C4-2B (cell line): ENCODE results near the gene MZT2A.
"Not testable (repeated sequence)": the region's sequence is repeated elsewhere in the genome, so short reads cannot be mapped to it uniquely, and the experiment has no call there.

Experiments
- ZFX ChIP-seq: fragments of 450-650 bp; IDR thresholded peaks from 2 replicates; pipeline ENCODE4 v1.6.1; 2017
- TF ChIP-seq, protein P1 (sequence below): fragments of 450-650 bp; conservative IDR thresholded peaks from 2 replicates; pipeline ENCODE4 v1.5.1; 2017; ENCODE audit warnings: mild to moderate bottlenecking

DNA sequence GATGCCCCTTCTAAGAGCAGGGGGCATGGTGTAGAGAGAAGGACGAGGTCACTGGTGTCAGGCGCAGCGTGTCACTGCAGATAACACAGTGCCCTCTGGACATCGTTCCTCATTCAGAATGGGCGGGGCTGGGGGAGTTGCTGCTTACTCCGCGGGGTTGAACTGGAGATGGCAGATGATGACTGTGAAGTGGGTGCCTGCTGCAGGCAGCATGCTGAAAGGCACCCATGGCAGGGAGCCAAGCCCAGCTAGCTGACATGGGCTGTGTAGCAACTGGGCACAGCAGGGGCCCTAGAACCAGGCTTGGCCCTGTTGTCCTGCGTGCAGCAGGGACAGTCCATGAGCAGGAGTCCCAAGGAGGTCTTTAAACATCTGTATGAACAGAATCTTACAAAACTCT, 20.6 kb downstream of the MZT2A start:
- TF ChIP-seq, protein P1, sequence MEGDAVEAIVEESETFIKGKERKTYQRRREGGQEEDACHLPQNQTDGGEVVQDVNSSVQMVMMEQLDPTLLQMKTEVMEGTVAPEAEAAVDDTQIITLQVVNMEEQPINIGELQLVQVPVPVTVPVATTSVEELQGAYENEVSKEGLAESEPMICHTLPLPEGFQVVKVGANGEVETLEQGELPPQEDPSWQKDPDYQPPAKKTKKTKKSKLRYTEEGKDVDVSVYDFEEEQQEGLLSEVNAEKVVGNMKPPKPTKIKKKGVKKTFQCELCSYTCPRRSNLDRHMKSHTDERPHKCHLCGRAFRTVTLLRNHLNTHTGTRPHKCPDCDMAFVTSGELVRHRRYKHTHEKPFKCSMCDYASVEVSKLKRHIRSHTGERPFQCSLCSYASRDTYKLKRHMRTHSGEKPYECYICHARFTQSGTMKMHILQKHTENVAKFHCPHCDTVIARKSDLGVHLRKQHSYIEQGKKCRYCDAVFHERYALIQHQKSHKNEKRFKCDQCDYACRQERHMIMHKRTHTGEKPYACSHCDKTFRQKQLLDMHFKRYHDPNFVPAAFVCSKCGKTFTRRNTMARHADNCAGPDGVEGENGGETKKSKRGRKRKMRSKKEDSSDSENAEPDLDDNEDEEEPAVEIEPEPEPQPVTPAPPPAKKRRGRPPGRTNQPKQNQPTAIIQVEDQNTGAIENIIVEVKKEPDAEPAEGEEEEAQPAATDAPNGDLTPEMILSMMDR = not testable (repeated sequence)
- TF ChIP-seq ZFX = not testable (repeated sequence)
